OCI-LY3 (cell line): Measurements from ENCODE around the gene CPZ.
"Not testable (repeated sequence)": the region's sequence is repeated elsewhere in the genome, so short reads cannot be mapped to it uniquely, and the experiment has no call there.

ENCODE experiments used
- CTCF ChIP-seq: fragments of 200-600, 300-600 bp; sonication (generic); IDR thresholded peaks from 2 replicates; pipeline ENCODE4 v1.5.1; 2014; ENCODE audit warnings: antibody characterized with exemption, low read length, low read depth
- EZH2phosphoT487 ChIP-seq: fragments of 200-600 bp; shearing (Covaris generic); IDR thresholded peaks from 2 replicates; pipeline ENCODE4 v1.6.1; 2018; ENCODE audit warnings: antibody characterized with exemption, mixed run types, low read depth

- not testable (repeated sequence) for TF ChIP-seq CTCF, EZH2phosphoT487
These were observed 16.0 kb upstream of the CPZ start for GRCh38 chr4:8576591-8576990.
